DMS53 treated with DMSO at 0.1 percent for 48 hours (cell line): ENCODE data around the gene SPACA7.
"Not testable (repeated sequence)": the region's sequence is repeated elsewhere in the genome, so short reads cannot be mapped to it uniquely, and the experiment has no call there.

Experiments used
- DNase-seq: peaks from one replicate; lab custom pipeline; 2025; ENCODE audit not compliant: unreplicated experiment; lab: John Stamatoyannopoulos, UW

The SPACA7 gene

GRCh38 chr13:112416647-112417046 lies 40.5 kb downstream of the SPACA7 start:
- no peak for DNase-seq

GRCh38 chr13:112417079-112417478 lies 40.9 kb downstream of the SPACA7 start:
- DNase-seq, result no peak

GRCh38 chr13:112424098-112424497 lies 47.9 kb downstream of the SPACA7 start:
- DNase-seq, result no peak

- no peak for DNase-seq
These were observed 52.5 kb downstream of the SPACA7 start for GRCh38 chr13:112428704-112429103.

- DNase-seq, result no peak
These were observed 55.6 kb downstream of the SPACA7 start for GRCh38 chr13:112431734-112432133.

- not testable (repeated sequence) for DNase-seq
These were observed 56.6 kb downstream of the SPACA7 start for GRCh38 chr13:112432734-112433133.

GRCh38 chr13:112433517-112433916 lies 57.4 kb downstream of the SPACA7 start:
- not testable (repeated sequence) for DNase-seq

- DNase-seq, result no peak
These were observed 57.9 kb downstream of the SPACA7 start for GRCh38 chr13:112434032-112434431.

- no peak for DNase-seq
These were observed 58.9 kb downstream of the SPACA7 start for GRCh38 chr13:112434937-112435523.

GRCh38 chr13:112435973-112436372 lies 59.8 kb downstream of the SPACA7 start:
- no peak for DNase-seq

GRCh38 chr13:112438094-112438493 lies 61.9 kb downstream of the SPACA7 start:
- no peak for DNase-seq

- DNase-seq, result no peak
These were observed 62.4 kb downstream of the SPACA7 start for GRCh38 chr13:112438515-112438914.

- no peak for DNase-seq
These were observed 65.1 kb downstream of the SPACA7 start for GRCh38 chr13:112441226-112441625.

GRCh38 chr13:112441779-112442310 lies 65.7 kb downstream of the SPACA7 start:
- no peak for DNase-seq

GRCh38 chr13:112442483-112443090 lies 66.4 kb downstream of the SPACA7 start:
- DNase-seq, result no peak

- DNase-seq, result no peak
These were observed 67.2 kb downstream of the SPACA7 start for GRCh38 chr13:112443191-112443994.

GRCh38 chr13:112443995-112444311 lies 67.8 kb downstream of the SPACA7 start:
- no peak for DNase-seq

- DNase-seq, result no peak
These were observed 68.6 kb downstream of the SPACA7 start for GRCh38 chr13:112444416-112445399.

- no peak for DNase-seq
These were observed 69.5 kb downstream of the SPACA7 start for GRCh38 chr13:112445411-112446271.

- no peak for DNase-seq
These were observed 70.2 kb downstream of the SPACA7 start for GRCh38 chr13:112446347-112446861.
